Heart left ventricle (tissue), 13 donors: Measurements from ENCODE around the gene EXOC2.

ENCODE experiments used
- POLR2A ChIP-seq, 2 donors: fragments of 450-650 bp; IDR thresholded peaks; one replicate each; pipeline ENCODE4 v1.6.1; 2017; ENCODE audit warnings: antibody characterized with exemption in 2 of 2, mild to moderate bottlenecking in 2 of 2, moderate library complexity in 2 of 2
- TF ChIP-seq, protein P1 (sequence below), 12 donors: fragments of 200-600 bp; sonication (generic) in 4 of 12; IDR thresholded peaks; one replicate each; pipeline versions ENCODE4 v1.5.0 to v1.8.0; 2018 to 2022; ENCODE audit warnings: antibody characterized with exemption in 12 of 12, mild to moderate bottlenecking in 5 of 12
- donor health status: ischemic (EF 13 %, LVEDD 7.1; RV severe dilation, severe dysfunction).
- donor health status: DM: no; HTN: yes; CAD: no.
- donor health status: DM: no; HTN: no; CAD: no.
- donor health status: ischemic (EF 25% LVEDD 6.9; RV normal size, moderate dysfunction).
- donor health status: ischemic (EF 25% LVEDD 5.7; RV mildly dilated, moderate dysfunction).
- donor health status: ischemic (EF 35%, LVEDD 5.7; RV mildly dilated, moderate dysfunction).
- donor health status: nonischemic (EF 11% LVEDD 7.7; RV severe dilation, severe dysfunction).
- donor health status: DM: yes; HTN: yes; CAD: no.
- donor health status: PGD.
- donor health status: ischemic (EF 29% LVEDD 5.4; RV normal size, mild dysfunction).
- donor health status: nonischemic (EF 23%, LVEDD 6.1; RV moderate dilation, normal function).

GRCh38 chr6:501891-502601 lies 190.9 kb downstream of the EXOC2 start:
- no peak for TF ChIP-seq POLR2A (IDR thresholded peaks at IDR 0.05)
- TF ChIP-seq, protein P1, sequence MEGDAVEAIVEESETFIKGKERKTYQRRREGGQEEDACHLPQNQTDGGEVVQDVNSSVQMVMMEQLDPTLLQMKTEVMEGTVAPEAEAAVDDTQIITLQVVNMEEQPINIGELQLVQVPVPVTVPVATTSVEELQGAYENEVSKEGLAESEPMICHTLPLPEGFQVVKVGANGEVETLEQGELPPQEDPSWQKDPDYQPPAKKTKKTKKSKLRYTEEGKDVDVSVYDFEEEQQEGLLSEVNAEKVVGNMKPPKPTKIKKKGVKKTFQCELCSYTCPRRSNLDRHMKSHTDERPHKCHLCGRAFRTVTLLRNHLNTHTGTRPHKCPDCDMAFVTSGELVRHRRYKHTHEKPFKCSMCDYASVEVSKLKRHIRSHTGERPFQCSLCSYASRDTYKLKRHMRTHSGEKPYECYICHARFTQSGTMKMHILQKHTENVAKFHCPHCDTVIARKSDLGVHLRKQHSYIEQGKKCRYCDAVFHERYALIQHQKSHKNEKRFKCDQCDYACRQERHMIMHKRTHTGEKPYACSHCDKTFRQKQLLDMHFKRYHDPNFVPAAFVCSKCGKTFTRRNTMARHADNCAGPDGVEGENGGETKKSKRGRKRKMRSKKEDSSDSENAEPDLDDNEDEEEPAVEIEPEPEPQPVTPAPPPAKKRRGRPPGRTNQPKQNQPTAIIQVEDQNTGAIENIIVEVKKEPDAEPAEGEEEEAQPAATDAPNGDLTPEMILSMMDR (IDR thresholded peaks at IDR 0.05): no peak
